ENCODE results near the gene NES. TPM values are rescaled to one million over a fixed set of nuclear protein-coding genes. Genes with fewer than 3 reads are reported as not detected.

NES gene
- polyA plus RNA-seq, 3 donors = not detected

GRCh38 chr1:156706657-156707416 lies 29.6 kb upstream of the NES start:
- H3K36me3 Mint-ChIP-seq = peaks cover 0 to 11% of the 10 kb centered on the region in 2 donors
- TF ChIP-seq CTCF (IDR thresholded peaks at IDR 0.05) = no peak
- peak overlapping the region in 1 of 3 experiments; percentile 45 for H3K4me3 ChIP-seq (replicated peaks in 1 of 3; ENCODE audit: low read depth in 2 of 3, low read length in 3 of 3)
- H3K9me3 ChIP-seq (replicated peaks in 1 of 2; ENCODE audit: control insufficient read depth in 1 of 2, insufficient read depth in 1 of 2, low read length in 2 of 2) = peaks cover 0 to 15% of the 10 kb centered on the region in 2 donors
- H3K4me1 Mint-ChIP-seq = peaks cover 28% of the 10 kb centered on the region
- H3K4me2 ChIP-seq (replicated peaks; ENCODE audit: extremely low read depth, low read length, poor library complexity, severe bottlenecking) = peak overlapping the region; percentile 62
- no peak for DNase-seq
- peaks cover 44 to 60% of the 10 kb centered on the region in 2 donors for H3K27me3 ChIP-seq (ENCODE audit: control insufficient read depth in 2 of 2, insufficient read depth in 2 of 2, low read length in 2 of 2)
- H3K4me1 ChIP-seq (ENCODE audit: control insufficient read depth in 1 of 2, insufficient read depth in 2 of 2, low read length in 2 of 2) = peaks cover 20 to 22% of the 10 kb centered on the region in 2 donors
- H3K27ac ChIP-seq (ENCODE audit: low read depth in 1 of 2, low read length in 2 of 2) = no peak overlapping the region
- H3K27ac Mint-ChIP-seq = no peak overlapping the region
- 9% methylated on average over 22 of the region's 29 CpGs for WGBS (ENCODE audit: insufficient coverage)
- peaks cover 0 to 25% (median 10%) of the 10 kb centered on the region in 7 donors for H3K9me3 Mint-ChIP-seq
- H3K27me3 Mint-ChIP-seq (ENCODE audit: low read depth in 3 of 3) = peaks cover 63 to 78% (median 71%) of the 10 kb centered on the region in 3 donors
- H3K79me2 ChIP-seq (ENCODE audit: insufficient read depth, low read length) = no peaks in the 10 kb centered on the region
- no peaks in the 10 kb centered on the region for H3K36me3 ChIP-seq (replicated peaks in 1 of 2; ENCODE audit: control insufficient read depth in 1 of 2, insufficient read depth in 2 of 2, low read length in 2 of 2)
- H2AFZ ChIP-seq (ENCODE audit: insufficient read depth, low read depth, low read length, poor library complexity, severe bottlenecking) = no peak overlapping the region
- H3K4me3 Mint-ChIP-seq = peak overlapping the region; percentile 57 to 83
- H3K9ac ChIP-seq (ENCODE audit: insufficient read depth, low read length, poor library complexity, severe bottlenecking) = no peak overlapping the region
- no peaks in the 10 kb centered on the region for H4K20me1 ChIP-seq (ENCODE audit: insufficient read depth, low read length)
- intact Hi-C loops (cut with micrococcal nuclease) = no loop called here

GRCh38 chr1:156705918-156706656 lies 28.9 kb upstream of the NES start:
- H3K27me3 Mint-ChIP-seq (ENCODE audit: low read depth in 3 of 3) = peaks cover 71 to 85% (median 77%) of the 10 kb centered on the region in 3 donors
- H3K36me3 ChIP-seq (replicated peaks in 1 of 2; ENCODE audit: control insufficient read depth in 1 of 2, insufficient read depth in 2 of 2, low read length in 2 of 2) = no peaks in the 10 kb centered on the region
- H3K9ac ChIP-seq (ENCODE audit: insufficient read depth, low read length, poor library complexity, severe bottlenecking) = no peak overlapping the region
- peaks cover 28% of the 10 kb centered on the region for H3K4me1 Mint-ChIP-seq
- H3K79me2 ChIP-seq (ENCODE audit: insufficient read depth, low read length) = no peaks in the 10 kb centered on the region
- H3K4me1 ChIP-seq (ENCODE audit: control insufficient read depth in 1 of 2, insufficient read depth in 2 of 2, low read length in 2 of 2) = peaks cover 20 to 22% of the 10 kb centered on the region in 2 donors
- peak in 1 of 3 donors; percentile 47 for DNase-seq
- H3K9me3 Mint-ChIP-seq = peaks cover 0 to 25% (median 10%) of the 10 kb centered on the region in 7 donors
- intact Hi-C loops (cut with micrococcal nuclease) = no loop called here
- WGBS (ENCODE audit: insufficient coverage) = 0% methylated on average over 34 of the region's 45 CpGs
- peak overlapping the region; percentile 57 to 83 for H3K4me3 Mint-ChIP-seq
- H3K27ac ChIP-seq (ENCODE audit: low read depth in 1 of 2, low read length in 2 of 2) = no peak overlapping the region
- no peaks in the 10 kb centered on the region for H4K20me1 ChIP-seq (ENCODE audit: insufficient read depth, low read length)
- H2AFZ ChIP-seq (ENCODE audit: insufficient read depth, low read depth, low read length, poor library complexity, severe bottlenecking) = no peak overlapping the region
- H3K27ac Mint-ChIP-seq = no peak overlapping the region
- peak; percentile 77 for TF ChIP-seq CTCF (IDR thresholded peaks at IDR 0.05)
- H3K9me3 ChIP-seq (replicated peaks in 1 of 2; ENCODE audit: control insufficient read depth in 1 of 2, insufficient read depth in 1 of 2, low read length in 2 of 2) = peaks cover 0 to 15% of the 10 kb centered on the region in 2 donors
- H3K4me3 ChIP-seq (replicated peaks in 1 of 3; ENCODE audit: low read depth in 2 of 3, low read length in 3 of 3) = peak overlapping the region in 1 of 3 experiments; percentile 45
- H3K36me3 Mint-ChIP-seq = peaks cover 0 to 11% of the 10 kb centered on the region in 2 donors
- H3K4me2 ChIP-seq (replicated peaks; ENCODE audit: extremely low read depth, low read length, poor library complexity, severe bottlenecking) = peak overlapping the region; percentile 62
- peaks cover 44 to 68% of the 10 kb centered on the region in 2 donors for H3K27me3 ChIP-seq (ENCODE audit: control insufficient read depth in 2 of 2, insufficient read depth in 2 of 2, low read length in 2 of 2)
